GM12874 (cell line): ENCODE results near the gene IL36G.

Source experiments
- CTCF ChIP-seq: IDR thresholded peaks from 2 replicates; pipeline ENCODE4 v1.5.1; 2011; ENCODE audit warnings: low read depth, mild to moderate bottlenecking, control low read depth, low read length, moderate library complexity; ENCODE audit not compliant: insufficient read depth

The IL36G gene

GRCh38 chr2:112958428-112959108 is 19.2 kb upstream of the IL36G start:
- peak; percentile 82 for TF ChIP-seq CTCF

- no peak for TF ChIP-seq CTCF
Measured at GRCh38 chr2:112959109-112959812, 18.5 kb upstream of the IL36G start.

GRCh38 chr2:112960230-112960825 is 17.5 kb upstream of the IL36G start:
- no peak for TF ChIP-seq CTCF

- no peak for TF ChIP-seq CTCF
Measured at GRCh38 chr2:112962308-112963175, 15.3 kb upstream of the IL36G start.

GRCh38 chr2:112967023-112967422 is 10.8 kb upstream of the IL36G start:
- TF ChIP-seq CTCF = no peak

DNA sequence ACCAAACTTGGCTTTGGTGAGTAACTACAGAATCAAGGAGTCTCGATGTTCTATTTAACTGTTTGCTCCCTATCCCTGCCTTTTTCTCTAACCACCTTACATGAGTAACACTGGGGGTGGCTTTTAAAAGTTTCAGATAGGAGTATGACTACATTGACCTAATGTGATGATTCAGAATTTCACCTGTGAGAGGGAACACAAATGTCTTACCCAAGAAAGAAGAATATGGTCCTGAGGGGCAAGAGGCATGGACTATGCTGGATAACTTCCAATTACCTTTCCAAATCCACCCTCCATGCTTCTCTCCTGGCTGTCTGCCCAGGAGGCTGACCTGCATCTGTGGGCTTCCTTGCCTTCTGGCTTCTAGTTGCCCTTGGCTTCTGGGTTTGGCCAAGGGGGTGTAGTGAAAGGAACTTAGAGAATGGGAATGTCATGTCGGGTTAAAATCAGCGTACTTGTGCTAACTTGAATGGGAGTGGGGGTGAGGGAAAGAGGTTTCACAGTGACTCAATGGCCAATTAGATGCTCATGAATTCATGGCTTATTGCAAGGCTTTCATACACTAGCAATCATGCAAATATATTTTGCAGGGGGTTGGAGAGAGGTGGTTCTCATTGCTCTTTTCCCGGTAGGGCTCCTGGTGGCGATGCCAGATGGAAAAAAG is 5.3 kb upstream of the IL36G start:
- TF ChIP-seq CTCF = no peak

GRCh38 chr2:112973156-112973555 is 4.7 kb upstream of the IL36G start:
- TF ChIP-seq CTCF = no peak
